HepG2 (cell line): ENCODE results near the gene SHISA5. TPM values are rescaled to one million over a fixed set of nuclear protein-coding genes. Genes with fewer than 3 reads are reported as not detected.

Source experiments
- LCORL ChIP-seq, 2 experiments: fragments of 450-650 bp in 1 of 2; sonication (generic) in 1 of 2; formaldehyde crosslinking in 1 of 2; IDR thresholded peaks; 2 replicates each; pipeline versions ENCODE4 v1.5.0 to v1.6.1; 2017 to 2020; ENCODE audit warnings: antibody characterized with exemption in 1 of 2, missing genetic modification reagents in 1 of 2
- MIER3 ChIP-seq: IDR thresholded peaks from 2 replicates; pipeline ENCODE4 v1.6.1; 2016; ENCODE audit warnings: missing compliant biosample characterization, borderline replicate concordance
- MIXL1 ChIP-seq: IDR thresholded peaks from 2 replicates; pipeline ENCODE4 v1.6.1; 2016
- NBN ChIP-seq: fragments of 450-650 bp; conservative IDR thresholded peaks from 2 replicates; pipeline ENCODE4 v1.6.1; 2017
- NFKB2 ChIP-seq: sonication (generic); formaldehyde crosslinking; IDR thresholded peaks from 2 replicates; pipeline ENCODE4 v1.4.0; 2020; ENCODE audit warnings: missing genetic modification reagents, borderline replicate concordance
- NFYB ChIP-seq: sonication (generic); formaldehyde crosslinking; IDR thresholded peaks from 2 replicates; pipeline ENCODE4 v1.4.0; 2020; ENCODE audit warnings: missing genetic modification reagents
- NR2F2 ChIP-seq: IDR thresholded peaks from 2 replicates; pipeline ENCODE4 v1.6.1; 2012; ENCODE audit warnings: low read depth, inconsistent platforms, borderline replicate concordance
- PAF1 ChIP-seq: IDR thresholded peaks from 2 replicates; pipeline ENCODE4 v1.6.1; 2016; ENCODE audit warnings: missing genetic modification reagents, missing compliant biosample characterization
- REPIN1 ChIP-seq: sonication (generic); formaldehyde crosslinking; IDR thresholded peaks from 2 replicates; pipeline ENCODE4 v1.8.0; 2022; ENCODE audit warnings: missing genetic modification reagents, low read depth, mild to moderate bottlenecking, borderline replicate concordance
- RFXAP ChIP-seq: sonication (generic); formaldehyde crosslinking; IDR thresholded peaks from 2 replicates; pipeline ENCODE4 v1.4.0; 2020; ENCODE audit warnings: missing genetic modification reagents, borderline replicate concordance
- SUZ12 ChIP-seq: fragments of 150-350 bp; IDR thresholded peaks from 2 replicates; pipeline ENCODE4 v1.6.1; 2014; ENCODE audit warnings: low read depth, low read length
- TARDBP ChIP-seq: sonication (generic); formaldehyde crosslinking; IDR thresholded peaks from 2 replicates; pipeline ENCODE4 v1.8.0; 2022; ENCODE audit warnings: mild to moderate bottlenecking, missing genetic modification reagents
- TEAD2 ChIP-seq: sonication (generic); formaldehyde crosslinking; IDR thresholded peaks from 2 replicates; pipeline ENCODE4 v1.9.0; 2021; ENCODE audit warnings: missing genetic modification reagents
- TGIF2 ChIP-seq: IDR thresholded peaks from 2 replicates; pipeline ENCODE4 v1.6.1; 2016; ENCODE audit warnings: control low read depth, missing compliant biosample characterization
- ZBTB1 ChIP-seq: sonication (generic); formaldehyde crosslinking; IDR thresholded peaks from 2 replicates; pipeline ENCODE4 v1.4.0; 2020; ENCODE audit warnings: missing genetic modification reagents, borderline replicate concordance
- ZC3H4 ChIP-seq: sonication (generic); formaldehyde crosslinking; IDR thresholded peaks from 2 replicates; pipeline ENCODE4 v1.4.0; 2020; ENCODE audit warnings: missing genetic modification reagents, borderline replicate concordance
- ZNF333 ChIP-seq: sonication (generic); formaldehyde crosslinking; IDR thresholded peaks from 2 replicates; pipeline ENCODE4 v1.4.0; 2020; ENCODE audit warnings: mild to moderate bottlenecking, missing genetic modification reagents, borderline replicate concordance
- ZNF564 ChIP-seq: sonication (generic); formaldehyde crosslinking; IDR thresholded peaks from 2 replicates; pipeline ENCODE4 v1.8.1; 2023; ENCODE audit warnings: mild to moderate bottlenecking, missing genetic modification reagents
- ZNF598 ChIP-seq: sonication (generic); formaldehyde crosslinking; IDR thresholded peaks from 2 replicates; pipeline ENCODE4 v1.5.1; 2020; ENCODE audit warnings: mild to moderate bottlenecking, missing genetic modification reagents, borderline replicate concordance
- polyA plus RNA-seq, 8 experiments: library from polyadenylated mRNA; depleted of rRNA in 3 of 8; stranded (reverse) in 7 of 8; unstranded in 1 of 8; fragments of >200 nt; fragmentation: Illumina TruSeq in 4 of 8; extraction: Trizol in 4 of 8; gene quantifications; 2 replicates each; pipeline versions ENCODE4 v1.2.1 to v1.2.3, GENCODE V29; 2011 to 2016; ENCODE audit warnings: low read depth in 4 of 8, missing spikeins in 1 of 8, mixed read lengths in 1 of 8; ENCODE audit not compliant: insufficient read depth in 1 of 8
- total RNA-seq, 5 experiments: library from RNA; depleted of rRNA; stranded (reverse); fragments of >200 nt; fragmentation: Illumina TruSeq; extraction: Trizol; gene quantifications; 2 replicates each; pipeline ENCODE4 v1.2.3, GENCODE V29; 2016; ENCODE audit warnings: low read depth in 1 of 5
- TF ChIP-seq, protein P1 (sequence below): sonication (generic); formaldehyde crosslinking; IDR thresholded peaks from 2 replicates; pipeline ENCODE4 v1.8.0; 2023; ENCODE audit warnings: mild to moderate bottlenecking, missing genetic modification reagents
- TF ChIP-seq, protein P2 (sequence below): sonication (generic); formaldehyde crosslinking; IDR thresholded peaks from 2 replicates; pipeline ENCODE4 v1.4.0; 2020; ENCODE audit warnings: missing genetic modification reagents, borderline replicate concordance
- TF ChIP-seq, protein P3 (sequence below): sonication (generic); formaldehyde crosslinking; IDR thresholded peaks from 2 replicates; pipeline ENCODE4 v1.8.0; 2022; ENCODE audit warnings: mild to moderate bottlenecking, missing genetic modification reagents, borderline replicate concordance
- TF ChIP-seq, protein P4 (sequence below), 2 experiments: sonication (generic) in 1 of 2; formaldehyde crosslinking in 1 of 2; IDR thresholded peaks; 2 replicates each; pipeline versions ENCODE4 v1.5.1 to v1.6.1; 2011 to 2020; ENCODE audit warnings: borderline replicate concordance in 1 of 2, low read depth in 1 of 2, low read length in 1 of 2, mild to moderate bottlenecking in 1 of 2, missing genetic modification reagents in 1 of 2, moderate library complexity in 1 of 2

The SHISA5 gene
- total and polyA plus RNA-seq, 2 of the 13 experiments (the other 11 are each of a cell fraction or from before 2014, with no cell fraction given), result 75.8 to 91.4 TPM

DNA sequence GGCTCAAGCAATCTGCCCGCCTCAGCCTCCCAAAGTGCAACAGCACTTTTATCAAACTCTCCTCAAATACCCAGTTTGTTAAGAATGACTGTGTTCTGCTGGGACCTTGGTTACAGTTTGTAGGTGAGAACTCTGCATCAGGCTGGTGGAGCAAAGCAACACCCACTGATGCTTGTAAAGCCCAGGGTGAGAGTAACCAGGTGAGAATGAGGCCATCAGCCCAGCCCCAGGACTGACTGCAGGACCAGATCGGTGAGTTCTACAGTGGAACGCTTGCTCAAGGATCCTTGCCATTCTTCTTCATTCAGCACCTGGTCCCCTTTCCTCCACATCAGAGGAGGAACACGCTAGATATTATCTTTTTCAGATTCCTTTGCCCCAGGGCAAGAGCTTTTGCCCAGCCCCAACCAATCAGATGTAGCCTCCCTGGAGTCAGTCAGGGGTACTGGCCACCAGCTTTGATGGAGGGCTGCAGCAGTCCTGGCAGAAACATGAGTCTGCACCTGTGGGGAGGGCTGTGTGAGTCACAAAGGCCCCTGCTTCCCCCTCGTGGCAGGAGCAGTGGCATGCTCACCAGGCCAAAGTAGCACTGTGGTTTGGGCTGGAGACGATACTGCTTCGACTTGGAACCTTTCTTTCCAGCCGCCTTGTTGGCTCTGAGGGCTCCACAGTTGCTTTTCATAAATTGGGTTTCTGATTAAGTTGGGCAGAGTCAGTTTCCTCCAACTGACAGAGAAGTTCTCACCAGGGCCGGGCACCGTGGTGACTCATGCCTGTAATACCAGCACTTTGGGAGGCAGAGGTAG is 3.5 kb upstream of the SHISA5 start (continued):
- TF ChIP-seq, protein P1, sequence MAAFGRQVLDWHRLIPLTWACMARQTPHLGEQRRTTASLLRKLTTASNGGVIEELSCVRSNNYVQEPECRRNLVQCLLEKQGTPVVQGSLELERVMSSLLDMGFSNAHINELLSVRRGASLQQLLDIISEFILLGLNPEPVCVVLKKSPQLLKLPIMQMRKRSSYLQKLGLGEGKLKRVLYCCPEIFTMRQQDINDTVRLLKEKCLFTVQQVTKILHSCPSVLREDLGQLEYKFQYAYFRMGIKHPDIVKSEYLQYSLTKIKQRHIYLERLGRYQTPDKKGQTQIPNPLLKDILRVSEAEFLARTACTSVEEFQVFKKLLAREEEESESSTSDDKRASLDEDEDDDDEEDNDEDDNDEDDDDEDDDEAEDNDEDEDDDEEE (CRISPR knock-in tag), result no peak
- peak; percentile 25; the same call in 1 of the 2 replicates for TF ChIP-seq TGIF2 (CRISPR knock-in tag)
- TF ChIP-seq PAF1, result no peak
- peak; percentile 59; the same call in 1 of the 2 replicates for TF ChIP-seq NFKB2
- TF ChIP-seq ZNF598, result no peak; the same call in 1 of the 2 replicates
- TF ChIP-seq TARDBP (CRISPR knock-in tag), result no peak
- TF ChIP-seq MIXL1, result peak; percentile 71; the same call in 1 of the 2 replicates
- TF ChIP-seq, protein P2, sequence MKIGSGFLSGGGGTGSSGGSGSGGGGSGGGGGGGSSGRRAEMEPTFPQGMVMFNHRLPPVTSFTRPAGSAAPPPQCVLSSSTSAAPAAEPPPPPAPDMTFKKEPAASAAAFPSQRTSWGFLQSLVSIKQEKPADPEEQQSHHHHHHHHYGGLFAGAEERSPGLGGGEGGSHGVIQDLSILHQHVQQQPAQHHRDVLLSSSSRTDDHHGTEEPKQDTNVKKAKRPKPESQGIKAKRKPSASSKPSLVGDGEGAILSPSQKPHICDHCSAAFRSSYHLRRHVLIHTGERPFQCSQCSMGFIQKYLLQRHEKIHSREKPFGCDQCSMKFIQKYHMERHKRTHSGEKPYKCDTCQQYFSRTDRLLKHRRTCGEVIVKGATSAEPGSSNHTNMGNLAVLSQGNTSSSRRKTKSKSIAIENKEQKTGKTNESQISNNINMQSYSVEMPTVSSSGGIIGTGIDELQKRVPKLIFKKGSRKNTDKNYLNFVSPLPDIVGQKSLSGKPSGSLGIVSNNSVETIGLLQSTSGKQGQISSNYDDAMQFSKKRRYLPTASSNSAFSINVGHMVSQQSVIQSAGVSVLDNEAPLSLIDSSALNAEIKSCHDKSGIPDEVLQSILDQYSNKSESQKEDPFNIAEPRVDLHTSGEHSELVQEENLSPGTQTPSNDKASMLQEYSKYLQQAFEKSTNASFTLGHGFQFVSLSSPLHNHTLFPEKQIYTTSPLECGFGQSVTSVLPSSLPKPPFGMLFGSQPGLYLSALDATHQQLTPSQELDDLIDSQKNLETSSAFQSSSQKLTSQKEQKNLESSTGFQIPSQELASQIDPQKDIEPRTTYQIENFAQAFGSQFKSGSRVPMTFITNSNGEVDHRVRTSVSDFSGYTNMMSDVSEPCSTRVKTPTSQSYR (CRISPR knock-in tag), result no peak
- TF ChIP-seq REPIN1 (CRISPR knock-in tag), result no peak
- no peak for TF ChIP-seq ZBTB1
- TF ChIP-seq ZNF564 (CRISPR knock-in tag), result no peak
- no peak for TF ChIP-seq NFYB (CRISPR knock-in tag)
- no peak for TF ChIP-seq NBN
- no peak for TF ChIP-seq RFXAP (CRISPR knock-in tag)
- TF ChIP-seq TEAD2 (CRISPR knock-in tag), result no peak
- no peak for TF ChIP-seq NR2F2
- TF ChIP-seq ZNF333, result no peak
- TF ChIP-seq, protein P3, sequence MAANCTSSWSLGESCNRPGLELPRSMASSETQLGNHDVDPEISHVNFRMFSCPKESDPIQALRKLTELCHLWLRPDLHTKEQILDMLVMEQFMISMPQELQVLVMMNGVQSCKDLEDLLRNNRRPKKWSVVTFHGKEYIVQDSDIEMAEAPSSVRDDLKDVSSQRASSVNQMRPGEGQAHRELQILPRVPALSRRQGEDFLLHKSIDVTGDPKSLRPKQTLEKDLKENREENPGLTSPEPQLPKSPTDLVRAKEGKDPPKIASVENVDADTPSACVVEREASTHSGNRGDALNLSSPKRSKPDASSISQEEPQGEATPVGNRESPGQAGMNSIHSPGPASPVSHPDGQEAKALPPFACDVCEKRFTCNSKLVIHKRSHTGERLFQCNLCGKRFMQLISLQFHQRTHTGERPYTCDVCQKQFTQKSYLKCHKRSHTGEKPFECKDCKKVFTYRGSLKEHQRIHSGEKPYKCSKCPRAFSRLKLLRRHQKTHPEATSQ (CRISPR knock-in tag), result no peak
- TF ChIP-seq, protein P4, sequence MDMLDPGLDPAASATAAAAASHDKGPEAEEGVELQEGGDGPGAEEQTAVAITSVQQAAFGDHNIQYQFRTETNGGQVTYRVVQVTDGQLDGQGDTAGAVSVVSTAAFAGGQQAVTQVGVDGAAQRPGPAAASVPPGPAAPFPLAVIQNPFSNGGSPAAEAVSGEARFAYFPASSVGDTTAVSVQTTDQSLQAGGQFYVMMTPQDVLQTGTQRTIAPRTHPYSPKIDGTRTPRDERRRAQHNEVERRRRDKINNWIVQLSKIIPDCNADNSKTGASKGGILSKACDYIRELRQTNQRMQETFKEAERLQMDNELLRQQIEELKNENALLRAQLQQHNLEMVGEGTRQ (IDR thresholded peaks at IDR 0.05; ENCODE audit: low read depth, low read length), result no peak
- TF ChIP-seq, protein P4 (CRISPR knock-in tag; IDR thresholded peaks at IDR 0.05; ENCODE audit: borderline replicate concordance), result no peak
- peak; percentile 31; the same call in 1 of the 2 replicates for TF ChIP-seq MIER3 (CRISPR knock-in tag)
- TF ChIP-seq SUZ12, result no peak
- TF ChIP-seq LCORL (IDR thresholded peaks at IDR 0.05), result no peak
- no peak for TF ChIP-seq LCORL (CRISPR knock-in tag; IDR thresholded peaks at IDR 0.05)
- no peak for TF ChIP-seq ZC3H4 (CRISPR knock-in tag)
